Measurements from ENCODE around the gene ARRDC2.
"Not testable (repeated sequence)": the region's sequence is repeated elsewhere in the genome, so short reads cannot be mapped to it uniquely, and the experiment has no call there.

Gene ARRDC2

DNA sequence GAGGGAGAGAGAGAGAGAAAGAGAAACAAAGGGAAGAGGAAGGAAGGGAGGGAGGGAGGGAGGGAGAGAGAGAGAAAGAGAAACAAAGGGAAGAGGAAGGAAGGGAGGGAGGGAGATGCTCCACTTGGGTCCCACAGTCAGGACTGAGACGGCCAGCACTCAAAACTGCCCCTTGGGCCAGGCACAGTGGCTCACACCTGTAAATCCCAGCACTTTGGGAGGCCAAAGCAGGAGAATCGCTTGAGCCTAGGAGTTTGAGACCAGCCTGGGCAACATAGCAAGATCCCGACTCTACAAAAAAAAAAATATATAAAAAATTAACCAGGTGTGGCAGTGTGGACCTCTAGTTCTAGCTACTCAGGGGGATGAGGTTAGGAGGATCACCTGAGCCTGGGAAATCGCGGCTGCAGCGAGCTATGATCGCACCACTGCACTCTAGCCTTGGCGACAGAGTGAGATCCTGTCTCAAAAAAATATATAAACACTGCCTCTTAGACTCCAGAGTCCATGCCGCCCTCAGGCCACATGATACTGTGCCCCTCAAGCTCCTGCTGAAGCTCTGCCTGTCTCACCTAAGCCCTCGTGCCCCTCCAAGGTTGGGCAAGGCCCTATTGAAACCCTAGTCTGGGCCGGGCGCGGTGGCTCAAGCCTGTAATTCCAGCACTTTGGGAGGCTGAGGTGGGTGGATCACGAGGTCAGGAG lies 8.4 kb downstream of the ARRDC2 start:
- no peak for DNase-seq (ENCODE audit: low spot score)

DNA sequence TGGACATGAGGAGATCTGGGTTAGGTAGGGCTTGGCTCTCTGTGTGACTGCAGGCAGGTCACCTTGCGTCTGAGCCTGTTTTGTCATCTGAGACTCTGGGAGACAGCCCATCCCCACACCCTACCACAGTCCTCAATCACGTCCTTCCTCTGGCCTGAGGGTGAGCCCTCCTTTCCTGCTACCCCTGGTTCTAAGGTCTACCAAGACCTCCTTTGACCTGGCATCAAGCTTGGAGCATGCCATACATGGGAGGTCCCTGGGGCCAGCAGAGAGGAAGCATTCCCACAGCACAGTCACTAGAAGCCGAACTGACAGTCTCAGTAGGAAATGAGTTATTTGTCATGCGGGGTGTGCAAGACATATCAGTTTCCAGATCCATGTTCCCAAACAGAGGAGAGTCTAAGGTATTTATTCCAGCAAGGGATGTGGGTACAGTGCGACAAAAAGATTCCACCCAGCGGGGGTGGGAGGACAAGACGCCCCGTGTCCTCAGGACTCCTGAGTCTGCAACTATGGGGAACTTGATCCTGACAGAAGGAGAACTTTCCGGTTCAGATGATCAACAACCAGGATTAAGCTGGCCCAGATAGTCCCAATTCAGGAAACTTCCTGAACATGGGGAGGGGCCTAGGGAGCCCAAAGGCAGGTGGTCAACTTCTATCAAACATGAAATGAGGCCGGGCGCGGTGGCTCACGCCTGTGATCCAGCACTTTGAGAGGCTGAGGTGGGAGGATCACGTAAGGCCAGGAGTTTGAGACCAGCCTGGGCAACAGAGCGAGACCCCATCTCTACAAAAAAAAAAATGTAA lies 9.5 kb downstream of the ARRDC2 start:
- DNase-seq (ENCODE audit: low spot score) = no peak

GRCh38 chr19:18020212-18021085 lies 12.5 kb downstream of the ARRDC2 start:
- DNase-seq (ENCODE audit: low spot score) = no peak

DNA sequence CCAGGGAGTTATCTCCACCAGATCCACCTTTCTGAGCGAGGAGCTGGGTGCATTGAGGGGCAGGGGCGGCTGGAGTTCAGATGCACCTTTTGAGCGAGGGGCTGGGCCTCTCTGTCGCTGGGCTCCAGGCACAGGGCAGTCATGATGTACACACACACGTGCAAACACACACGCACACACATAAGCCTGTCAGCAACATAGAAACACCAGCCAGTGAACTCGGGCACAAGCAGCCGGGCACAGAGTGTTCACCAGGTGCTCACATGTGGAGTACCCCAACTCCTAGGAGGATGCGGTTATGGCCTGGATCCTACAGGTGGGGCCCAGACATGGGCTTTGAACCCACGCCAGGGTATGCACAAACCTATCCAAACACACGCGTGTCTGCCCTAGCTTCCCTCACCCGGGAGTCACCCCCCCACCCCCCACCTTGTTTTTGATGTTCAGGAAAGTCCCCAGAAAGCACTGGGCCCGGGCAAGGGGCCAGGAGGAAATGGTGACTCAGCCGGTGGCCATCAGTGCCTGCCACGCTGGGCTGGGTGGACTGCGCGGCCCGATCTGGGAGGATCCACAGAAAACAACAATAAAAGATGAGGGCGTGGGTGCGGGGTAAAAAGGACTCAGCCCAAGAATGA lies 13.3 kb downstream of the ARRDC2 start:
- DNase-seq (ENCODE audit: low spot score) = no peak

GRCh38 chr19:18023622-18024251 lies 15.8 kb downstream of the ARRDC2 start:
- DNase-seq (ENCODE audit: low spot score) = no peak

GRCh38 chr19:18027151-18027550 lies 19.2 kb downstream of the ARRDC2 start:
- no peak for DNase-seq (ENCODE audit: low spot score)

DNA sequence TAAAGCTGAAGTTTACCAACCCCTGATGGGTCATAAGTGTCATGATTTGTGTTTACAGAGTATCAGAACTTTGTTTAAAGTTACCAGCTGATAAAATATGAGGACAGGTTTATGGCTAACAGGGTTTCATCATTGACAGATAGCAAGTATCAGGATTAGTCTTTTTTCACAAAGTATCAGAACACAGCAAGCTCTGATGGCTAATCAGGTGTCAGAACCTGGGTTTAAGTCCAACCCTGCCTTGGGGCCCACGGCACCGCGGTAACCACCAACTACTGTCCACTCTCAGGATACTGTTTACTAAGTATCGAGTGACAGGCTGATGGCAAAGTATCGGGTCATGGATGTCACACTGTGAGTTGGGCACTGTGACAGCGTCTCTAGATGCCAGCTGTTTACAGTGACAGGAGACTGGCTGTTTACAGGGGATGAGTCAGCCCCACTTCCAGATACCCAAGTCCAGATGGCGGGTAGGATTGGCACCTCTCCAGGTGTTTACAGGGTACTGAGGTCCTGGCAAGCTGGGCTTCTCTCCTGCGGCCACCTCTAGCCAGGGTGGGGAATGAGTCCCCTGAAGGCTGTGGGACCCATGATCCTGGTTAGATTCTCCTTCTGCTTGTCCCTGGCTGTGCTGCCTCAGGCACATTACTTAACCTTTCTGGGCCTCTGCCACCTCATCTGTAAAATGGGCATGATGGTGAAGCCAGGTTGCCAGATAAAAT lies 21.8 kb downstream of the ARRDC2 start:
- no peak for DNase-seq (ENCODE audit: low spot score)

GRCh38 chr19:18031401-18031800 lies 23.4 kb downstream of the ARRDC2 start:
- not testable (repeated sequence) for DNase-seq (ENCODE audit: low spot score)

DNA sequence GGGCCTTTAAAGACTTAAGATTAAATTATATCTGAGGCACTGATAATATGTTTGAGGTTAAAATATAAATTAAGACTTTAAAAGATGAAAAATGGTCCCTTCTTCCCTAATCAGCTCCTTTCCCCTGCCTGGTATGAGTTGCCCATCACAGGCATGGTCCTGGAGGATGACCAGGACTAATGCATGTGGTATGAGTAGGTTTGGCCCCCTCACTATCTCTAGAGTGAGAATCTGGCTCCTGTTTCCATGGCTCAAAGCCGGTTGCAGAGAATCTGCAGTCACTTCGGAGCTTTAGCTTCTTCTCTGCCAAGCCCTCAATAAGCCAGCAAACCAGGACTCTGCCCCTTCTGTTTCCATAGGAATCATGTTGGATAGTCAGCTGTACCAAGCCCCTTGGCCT lies 24.1 kb downstream of the ARRDC2 start:
- DNase-seq (ENCODE audit: low spot score) = not testable (repeated sequence)

GRCh38 chr19:18041054-18041453 lies 33.1 kb downstream of the ARRDC2 start:
- DNase-seq (ENCODE audit: low spot score) = no peak

- no peak for DNase-seq (ENCODE audit: low spot score)
Measured at GRCh38 chr19:18043676-18044075, 35.7 kb downstream of the ARRDC2 start.

GRCh38 chr19:18044825-18045304 lies 36.9 kb downstream of the ARRDC2 start:
- DNase-seq (ENCODE audit: low spot score) = peak; percentile 96

- DNase-seq (ENCODE audit: low spot score) = no peak
Measured at GRCh38 chr19:18045307-18046050, 37.5 kb downstream of the ARRDC2 start.

GRCh38 chr19:18046059-18046718 lies 38.2 kb downstream of the ARRDC2 start:
- no peak for DNase-seq (ENCODE audit: low spot score)

- no peak for DNase-seq (ENCODE audit: low spot score)
Measured at GRCh38 chr19:18049385-18049784, 41.4 kb downstream of the ARRDC2 start.

- no peak for DNase-seq (ENCODE audit: low spot score)
Measured at GRCh38 chr19:18051887-18052286, 43.9 kb downstream of the ARRDC2 start.

DNA sequence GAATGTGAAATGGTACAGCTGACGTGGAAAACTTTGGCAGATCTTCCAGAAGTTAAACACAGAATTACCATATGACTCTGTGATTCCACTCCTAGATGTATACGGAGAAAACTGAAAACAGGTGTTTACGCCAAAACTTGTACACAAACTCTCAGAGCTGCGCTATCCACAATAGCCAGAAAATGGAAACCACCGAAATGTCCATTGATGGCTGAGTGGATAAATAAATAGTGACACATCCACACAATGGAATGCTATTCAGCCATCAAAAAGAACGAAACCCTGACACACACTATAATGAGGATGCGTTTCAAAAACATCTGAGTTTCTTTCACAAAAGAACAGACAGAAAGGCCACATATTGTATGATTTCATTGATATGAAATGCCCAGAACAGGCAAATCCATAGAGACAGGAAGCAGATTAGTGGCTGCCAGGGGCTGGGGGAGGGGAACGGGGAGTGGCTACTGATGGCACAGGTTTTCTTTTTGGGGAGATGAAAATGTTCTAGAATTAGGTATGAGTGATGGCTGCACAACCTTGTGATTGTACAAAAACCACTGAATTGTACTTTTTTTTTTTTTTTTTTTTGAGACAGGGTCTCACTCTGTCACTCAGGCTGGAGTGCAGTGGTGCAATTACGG lies 45.7 kb downstream of the ARRDC2 start:
- DNase-seq (ENCODE audit: low spot score) = no peak

- no peak for DNase-seq (ENCODE audit: low spot score)
Measured at GRCh38 chr19:18055967-18056366, 48.0 kb downstream of the ARRDC2 start.

GRCh38 chr19:18057557-18057956 lies 49.6 kb downstream of the ARRDC2 start:
- no peak for DNase-seq (ENCODE audit: low spot score)

Measured in activated CD4-positive, alpha-beta T cell treated with anti-CD3 and anti-CD28 coated beads, Interleukin-2, Interleukin-4, amounts not matched to agents 100 ng/mL and 50 ng/mL, durations not matched to agents 16 hours and 8 hours (primary cell).